HG03520 (cell line): ENCODE data around the gene INSIG2.

ENCODE experiments used
- ATAC-seq: cut with Tn5 transposase; IDR thresholded peaks from one replicate; pipeline ENCODE4 v1.9.1; 2021; ENCODE audit warnings: mild to moderate bottlenecking, moderate library complexity; ENCODE audit not compliant: unreplicated experiment

INSIG2 gene

GRCh38 chr2:118124288-118124891 lies 36.1 kb downstream of the INSIG2 start:
- no peak for ATAC-seq

GRCh38 chr2:118127250-118127649 lies 39.0 kb downstream of the INSIG2 start:
- ATAC-seq, result no peak

GRCh38 chr2:118128826-118129225 lies 40.6 kb downstream of the INSIG2 start:
- ATAC-seq, result no peak

GRCh38 chr2:118130385-118130784 lies 42.1 kb downstream of the INSIG2 start:
- no peak for ATAC-seq

GRCh38 chr2:118131771-118132170 lies 43.5 kb downstream of the INSIG2 start:
- no peak for ATAC-seq

GRCh38 chr2:118133916-118134315 lies 45.6 kb downstream of the INSIG2 start:
- no peak for ATAC-seq

GRCh38 chr2:118134650-118135049 lies 46.4 kb downstream of the INSIG2 start:
- no peak for ATAC-seq

- no peak for ATAC-seq
These were observed 56.9 kb downstream of the INSIG2 start for GRCh38 chr2:118145207-118145606.

- ATAC-seq, result no peak
These were observed 57.5 kb downstream of the INSIG2 start for GRCh38 chr2:118145806-118146205.

- no peak for ATAC-seq
These were observed 58.3 kb downstream of the INSIG2 start for GRCh38 chr2:118146315-118147283.

- no peak for ATAC-seq
These were observed 59.9 kb downstream of the INSIG2 start for GRCh38 chr2:118148133-118148532.

- no peak for ATAC-seq
These were observed 60.5 kb downstream of the INSIG2 start for GRCh38 chr2:118148809-118149208.

GRCh38 chr2:118150294-118150693 lies 62.0 kb downstream of the INSIG2 start:
- no peak for ATAC-seq

GRCh38 chr2:118151831-118152230 lies 63.6 kb downstream of the INSIG2 start:
- ATAC-seq, result no peak

GRCh38 chr2:118153433-118153832 lies 65.2 kb downstream of the INSIG2 start:
- no peak for ATAC-seq

GRCh38 chr2:118154176-118154575 lies 65.9 kb downstream of the INSIG2 start:
- ATAC-seq, result no peak
